Nephron (organoid): ENCODE measurements around the gene PTPRE.

Source experiments
- H3K27ac Mint-ChIP-seq, 3 experiments: 2 replicates each; pipeline ENCODE4 v1.8.0; 2020; ENCODE audit warnings: mixed read lengths in 3 of 3, mild to moderate bottlenecking in 2 of 3, moderate library complexity in 1 of 3
- H3K27me3 Mint-ChIP-seq: 2 replicates; pipeline ENCODE4 v1.8.0; 2021; ENCODE audit warnings: low read depth, mild to moderate bottlenecking, moderate library complexity, mixed read lengths
- H3K36me3 Mint-ChIP-seq: 2 replicates; pipeline ENCODE4 v1.8.0; 2020; ENCODE audit warnings: low read depth, mixed read lengths
- H3K4me1 Mint-ChIP-seq: 2 replicates; pipeline ENCODE4 v1.8.0; 2020; ENCODE audit warnings: mixed read lengths
- H3K4me3 Mint-ChIP-seq, 3 experiments: 2 replicates each; pipeline ENCODE4 v1.8.0; 2020; ENCODE audit warnings: mild to moderate bottlenecking in 3 of 3, mixed read lengths in 3 of 3, moderate library complexity in 2 of 3
- H3K9me3 Mint-ChIP-seq: 2 replicates; pipeline ENCODE4 v1.8.0; 2020; ENCODE audit warnings: mixed read lengths
- TF ChIP-seq, protein P1 (sequence below), 3 experiments: fragments of 200-600 bp; sonication (generic); IDR thresholded peaks; one replicate each; pipeline ENCODE4 v1.5.0; 2021; ENCODE audit warnings: antibody characterized with exemption in 3 of 3; ENCODE audit not compliant: unreplicated experiment in 3 of 3

The PTPRE gene

DNA sequence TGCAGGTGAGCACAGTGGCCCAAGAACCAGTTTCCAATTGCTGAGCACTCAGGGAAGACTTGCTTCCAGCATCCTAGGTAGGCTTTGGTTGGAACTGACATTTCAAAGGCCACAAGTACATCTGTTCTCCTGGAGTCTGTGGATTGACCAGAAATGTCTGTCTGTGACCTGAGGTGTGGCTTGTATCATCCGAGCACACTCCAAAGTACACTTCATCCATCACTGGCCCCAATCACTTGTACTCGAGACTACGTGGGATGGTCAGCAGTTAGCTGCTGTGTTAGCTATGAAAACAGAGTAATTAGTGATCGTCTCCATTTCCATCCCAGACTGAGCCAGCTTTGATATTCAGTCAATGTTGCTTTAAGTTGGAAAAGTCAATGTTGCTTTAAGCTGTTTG lies 174.3 kb downstream of the PTPRE start:
- Mint-ChIP-seq H3K27me3 (peaks cover 13% of the 10 kb centered on the region), H3K27ac (no peak overlapping the region), H3K4me3 (no peak overlapping the region), H3K9me3 (no peaks in the 10 kb centered on the region), H3K4me1 (no peaks in the 10 kb centered on the region), H3K36me3 (no peaks in the 10 kb centered on the region)
- TF ChIP-seq, protein P1, sequence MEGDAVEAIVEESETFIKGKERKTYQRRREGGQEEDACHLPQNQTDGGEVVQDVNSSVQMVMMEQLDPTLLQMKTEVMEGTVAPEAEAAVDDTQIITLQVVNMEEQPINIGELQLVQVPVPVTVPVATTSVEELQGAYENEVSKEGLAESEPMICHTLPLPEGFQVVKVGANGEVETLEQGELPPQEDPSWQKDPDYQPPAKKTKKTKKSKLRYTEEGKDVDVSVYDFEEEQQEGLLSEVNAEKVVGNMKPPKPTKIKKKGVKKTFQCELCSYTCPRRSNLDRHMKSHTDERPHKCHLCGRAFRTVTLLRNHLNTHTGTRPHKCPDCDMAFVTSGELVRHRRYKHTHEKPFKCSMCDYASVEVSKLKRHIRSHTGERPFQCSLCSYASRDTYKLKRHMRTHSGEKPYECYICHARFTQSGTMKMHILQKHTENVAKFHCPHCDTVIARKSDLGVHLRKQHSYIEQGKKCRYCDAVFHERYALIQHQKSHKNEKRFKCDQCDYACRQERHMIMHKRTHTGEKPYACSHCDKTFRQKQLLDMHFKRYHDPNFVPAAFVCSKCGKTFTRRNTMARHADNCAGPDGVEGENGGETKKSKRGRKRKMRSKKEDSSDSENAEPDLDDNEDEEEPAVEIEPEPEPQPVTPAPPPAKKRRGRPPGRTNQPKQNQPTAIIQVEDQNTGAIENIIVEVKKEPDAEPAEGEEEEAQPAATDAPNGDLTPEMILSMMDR (IDR thresholded peaks at IDR 0.05; ENCODE audit: unreplicated experiment in 3 of 3), result no peak

GRCh38 chr10:128081720-128082119 lies 174.8 kb downstream of the PTPRE start:
- TF ChIP-seq, protein P1 (IDR thresholded peaks at IDR 0.05; ENCODE audit: unreplicated experiment in 3 of 3), result no peak
- H3K9me3 Mint-ChIP-seq, result no peaks in the 10 kb centered on the region
- no peak overlapping the region for H3K4me3 Mint-ChIP-seq
- no peak overlapping the region for H3K27ac Mint-ChIP-seq
- H3K4me1 Mint-ChIP-seq, result no peaks in the 10 kb centered on the region
- H3K27me3 Mint-ChIP-seq, result peaks cover 13% of the 10 kb centered on the region
- no peaks in the 10 kb centered on the region for H3K36me3 Mint-ChIP-seq

GRCh38 chr10:128083191-128083895 lies 176.4 kb downstream of the PTPRE start:
- Mint-ChIP-seq H3K9me3 (no peaks in the 10 kb centered on the region), H3K4me1 (no peaks in the 10 kb centered on the region), H3K27ac (no peak overlapping the region), H3K36me3 (no peaks in the 10 kb centered on the region), H3K27me3 (peaks cover 9% of the 10 kb centered on the region), H3K4me3 (no peak overlapping the region)
- TF ChIP-seq, protein P1 (IDR thresholded peaks at IDR 0.05; ENCODE audit: unreplicated experiment in 3 of 3), result no peak

DNA sequence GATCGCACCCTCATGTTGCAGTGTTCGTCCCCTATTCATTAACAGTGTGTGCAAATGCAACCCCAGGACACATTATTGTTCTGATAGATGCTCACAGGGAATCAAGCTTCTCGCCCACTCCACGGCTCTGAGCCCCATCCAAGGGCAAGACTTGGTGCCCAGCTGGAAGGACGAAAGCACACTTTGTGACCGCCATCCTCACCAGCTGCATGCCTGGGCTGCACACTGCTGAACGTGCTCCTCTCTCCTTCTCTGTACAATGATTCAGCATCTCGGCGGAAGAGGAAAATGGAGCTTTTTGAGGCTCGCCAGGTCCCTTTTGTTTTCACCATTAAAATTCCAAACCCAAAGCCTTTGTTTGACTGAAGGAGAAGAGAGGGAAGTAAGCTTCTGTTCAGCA lies 177.5 kb downstream of the PTPRE start:
- Mint-ChIP-seq H3K4me1 (no peaks in the 10 kb centered on the region), H3K27ac (no peak overlapping the region), H3K27me3 (peaks cover 12% of the 10 kb centered on the region), H3K9me3 (no peaks in the 10 kb centered on the region), H3K36me3 (no peaks in the 10 kb centered on the region), H3K4me3 (no peak overlapping the region)
- TF ChIP-seq, protein P1 (IDR thresholded peaks at IDR 0.05; ENCODE audit: unreplicated experiment in 3 of 3), result no peak

DNA sequence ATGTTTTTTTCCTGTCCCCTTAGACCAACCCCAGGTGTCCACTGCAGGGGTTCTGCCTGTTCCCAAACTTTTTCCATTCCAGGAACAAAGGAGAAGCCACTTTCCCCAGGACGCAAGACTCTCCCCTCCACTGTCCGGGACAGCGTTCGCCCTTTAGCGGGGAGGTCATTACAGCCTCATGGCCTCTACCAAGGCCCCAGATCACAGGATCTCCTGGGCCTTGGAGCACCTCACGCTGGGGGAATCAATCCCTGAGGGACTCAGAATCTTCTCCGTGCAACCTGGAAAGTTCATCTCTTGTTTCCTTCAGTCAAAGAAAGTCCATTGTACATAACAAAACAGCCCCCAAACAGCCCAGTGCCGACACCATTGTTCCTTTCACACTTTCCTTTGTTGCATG lies 178.1 kb downstream of the PTPRE start:
- H3K27me3 Mint-ChIP-seq, result peaks cover 12% of the 10 kb centered on the region
- H3K36me3 Mint-ChIP-seq, result no peaks in the 10 kb centered on the region
- H3K4me1 Mint-ChIP-seq, result no peaks in the 10 kb centered on the region
- no peak overlapping the region for H3K4me3 Mint-ChIP-seq
- no peak overlapping the region for H3K27ac Mint-ChIP-seq
- TF ChIP-seq, protein P1 (IDR thresholded peaks at IDR 0.05; ENCODE audit: unreplicated experiment in 3 of 3), result no peak
- H3K9me3 Mint-ChIP-seq, result no peaks in the 10 kb centered on the region
